ENCODE measurements around the gene PBX4.

- TF ChIP-seq CTCF (IDR thresholded peaks at IDR 0.05) = no peak
- no peak for TF ChIP-seq ZFX (IDR thresholded peaks at IDR 0.05; ENCODE audit: borderline replicate concordance)
These were observed 90.5 kb downstream of the PBX4 start for GRCh38 chr19:19527674-19528625.
